Smooth muscle cell (in vitro differentiated cells): Measurements from ENCODE around the gene DOCK2. TPM values are rescaled to one million over a fixed set of nuclear protein-coding genes. Genes with fewer than 3 reads are reported as not detected.

Experiments used
- DNase-seq: peaks from one replicate; lab custom pipeline; 2025; ENCODE audit not compliant: unreplicated experiment; lab: John Stamatoyannopoulos, UW
- H2AFZ ChIP-seq: fragments of 200-600 bp; sonication (generic); 2 replicates; pipeline ENCODE4 v1.6.0; 2016; ENCODE audit warnings: antibody characterized with exemption, low read depth, mild to moderate bottlenecking
- H3F3A ChIP-seq: fragments of 200-600 bp; sonication (generic); 2 replicates; pipeline ENCODE4 v1.6.0; 2017; ENCODE audit warnings: antibody characterized with exemption, low read depth
- H3K27ac ChIP-seq: fragments of 200-600 bp; sonication (generic); 2 replicates; pipeline ENCODE4 v1.5.1; 2016; ENCODE audit warnings: low read depth, mild to moderate bottlenecking
- H3K27me3 ChIP-seq: fragments of 200-600 bp; sonication (generic); 2 replicates; pipeline ENCODE4 v1.6.1; 2016; ENCODE audit warnings: low read depth, mild to moderate bottlenecking
- H3K36me3 ChIP-seq: fragments of 200-600 bp; sonication (generic); 2 replicates; pipeline ENCODE4 v1.5.1; 2016; ENCODE audit warnings: low read depth
- H3K4me1 ChIP-seq: fragments of 200-600 bp; sonication (generic); 2 replicates; pipeline ENCODE4 v1.5.1; 2016; ENCODE audit warnings: low read depth
- H3K4me2 ChIP-seq: fragments of 200-600 bp; sonication (generic); 2 replicates; pipeline ENCODE4 v1.6.0; 2016; ENCODE audit warnings: mild to moderate bottlenecking
- H3K4me3 ChIP-seq: fragments of 200-600 bp; sonication (generic); 2 replicates; pipeline ENCODE4 v1.5.1; 2016; ENCODE audit warnings: mild to moderate bottlenecking
- H3K79me2 ChIP-seq: fragments of 200-600 bp; sonication (generic); 2 replicates; pipeline ENCODE4 v1.6.0; 2016; ENCODE audit warnings: low read depth, mild to moderate bottlenecking
- H3K9ac ChIP-seq: fragments of 200-600 bp; sonication (generic); 2 replicates; pipeline ENCODE4 v1.6.0; 2016; ENCODE audit warnings: low read depth
- H3K9me3 ChIP-seq: fragments of 200-600 bp; sonication (generic); replicated peaks from 2 replicates; pipeline ENCODE4 v1.5.1; 2016; ENCODE audit warnings: low read depth
- H4K20me1 ChIP-seq: fragments of 200-600 bp; sonication (generic); 2 replicates; pipeline ENCODE4 v1.6.0; 2016; ENCODE audit warnings: low read depth
- CTCF ChIP-seq: fragments of 200-600 bp; sonication (generic); IDR thresholded peaks from 2 replicates; pipeline ENCODE4 v1.5.1; 2017; ENCODE audit warnings: borderline replicate concordance, mild to moderate bottlenecking, antibody characterized with exemption; ENCODE audit not compliant: insufficient read depth, poor library complexity, severe bottlenecking
- WGBS: methylation state at CpG from one replicate; pipeline ENCODE4 v1.1.7; 2016; ENCODE audit warnings: low lambda C conversion rate; 5-methylcytosine and 5-hydroxymethylcytosine counted together
- polyA plus RNA-seq: library from polyadenylated mRNA; unstranded; fragments of >200 nt; fragmentation: Nextera tagmentation; extraction: Ambion mirVana; gene quantifications from 2 replicates; pipeline ENCODE4 v1.2.1, GENCODE V29; 2016
- total RNA-seq: library from RNA; depleted of rRNA; stranded (reverse); fragments of >200 nt; gene quantifications from 2 replicates; pipeline ENCODE4 v1.2.3, GENCODE V29; 2014

The DOCK2 gene
- total and polyA plus RNA-seq, 2 experiments from 2014 or later: 0.73 to 3.0 TPM

- Histone ChIP-seq H3K27me3 (peaks cover 7% of the 10 kb centered on the region), H3K27ac (no peak overlapping the region), H3K4me3 (no peak overlapping the region), H3F3A (no peaks in the 10 kb centered on the region), H2AFZ (no peak overlapping the region), H3K4me1 (peaks cover 6% of the 10 kb centered on the region), H3K79me2 (no peaks in the 10 kb centered on the region), H4K20me1 (no peaks in the 10 kb centered on the region), H3K36me3 (no peaks in the 10 kb centered on the region), H3K9ac (no peak overlapping the region), H3K9me3 (no peaks in the 10 kb centered on the region), H3K4me2 (no peak overlapping the region)
- no peak for TF ChIP-seq CTCF
- no peak for DNase-seq
- WGBS: 84% methylated on average over 6 of the region's 6 CpGs
Observed at GRCh38 chr5:169781420-169782345, 144.6 kb downstream of the DOCK2 start.

- no peak overlapping the region for H3K9ac ChIP-seq
- no peak overlapping the region for H3K4me2 ChIP-seq
- no peak overlapping the region for H3K27ac ChIP-seq
- no peaks in the 10 kb centered on the region for H3K4me1 ChIP-seq
- no peak overlapping the region for H2AFZ ChIP-seq
- no peak overlapping the region for H3K4me3 ChIP-seq
- 69% methylated on average over 5 of the region's 5 CpGs for WGBS
- no peak for TF ChIP-seq CTCF
- H3K36me3 ChIP-seq: no peaks in the 10 kb centered on the region
- peaks cover 7% of the 10 kb centered on the region for H3K27me3 ChIP-seq
- no peaks in the 10 kb centered on the region for H3F3A ChIP-seq
- no peaks in the 10 kb centered on the region for H3K9me3 ChIP-seq
- no peak for DNase-seq
- H3K79me2 ChIP-seq: no peaks in the 10 kb centered on the region
- H4K20me1 ChIP-seq: no peaks in the 10 kb centered on the region
Observed at GRCh38 chr5:169785771-169786618, 148.9 kb downstream of the DOCK2 start.

- Histone ChIP-seq H3K9ac (no peak overlapping the region), H3K4me1 (no peaks in the 10 kb centered on the region), H3K9me3 (no peaks in the 10 kb centered on the region), H3K36me3 (no peaks in the 10 kb centered on the region), H3F3A (no peaks in the 10 kb centered on the region), H3K4me3 (no peak overlapping the region), H4K20me1 (no peaks in the 10 kb centered on the region), H3K4me2 (no peak overlapping the region), H2AFZ (no peak overlapping the region), H3K79me2 (no peaks in the 10 kb centered on the region), H3K27me3 (peaks cover 7% of the 10 kb centered on the region), H3K27ac (no peak overlapping the region)
- no peak for TF ChIP-seq CTCF
- DNase-seq: no peak
- 67% methylated on average over 5 of the region's 5 CpGs for WGBS
Observed at GRCh38 chr5:169788168-169788567, 151.1 kb downstream of the DOCK2 start.
